Bronchial epithelial cell (primary cell): ENCODE data around the gene TP53I13. TPM values are rescaled to one million over a fixed set of nuclear protein-coding genes. Genes with fewer than 3 reads are reported as not detected.

Experiments used
- DNase-seq: peaks from one replicate; pipeline ENCODE4 v3.0.0-alpha.2; 2010; ENCODE audit warnings: low read depth
- FAIRE-seq: peaks from 2 replicates; lab custom pipeline; 2011; peaks lifted over from hg19 to GRCh38; lab: Jason Lieb, UNC
- H3K27me3 ChIP-seq: 2 replicates; pipeline ENCODE4 v1.5.1; 2011; ENCODE audit warnings: low read length; ENCODE audit not compliant: control insufficient read depth, insufficient read depth
- H3K36me3 ChIP-seq: 2 replicates; pipeline ENCODE4 v1.5.1; 2011; ENCODE audit warnings: low read length; ENCODE audit not compliant: control insufficient read depth, insufficient read depth
- H3K4me3 ChIP-seq: 2 replicates; pipeline ENCODE4 v1.5.1; 2011; ENCODE audit warnings: mild to moderate bottlenecking, low read depth, low read length, control low read depth
- total RNA-seq: library from RNA; depleted of rRNA; stranded (reverse); fragments of >200 nt; gene quantifications from 2 replicates; pipeline ENCODE4 v1.2.1, GENCODE V29; 2014
- TF ChIP-seq, protein P1 (sequence below): IDR thresholded peaks from 2 replicates; pipeline ENCODE4 v1.5.1; 2011; ENCODE audit warnings: mild to moderate bottlenecking, moderate library complexity, low read length, control low read depth, inconsistent platforms; ENCODE audit not compliant: insufficient read depth, severe bottlenecking

Gene TP53I13
- total RNA-seq, 1 donor from 2014 or later: 25.3 TPM

DNA sequence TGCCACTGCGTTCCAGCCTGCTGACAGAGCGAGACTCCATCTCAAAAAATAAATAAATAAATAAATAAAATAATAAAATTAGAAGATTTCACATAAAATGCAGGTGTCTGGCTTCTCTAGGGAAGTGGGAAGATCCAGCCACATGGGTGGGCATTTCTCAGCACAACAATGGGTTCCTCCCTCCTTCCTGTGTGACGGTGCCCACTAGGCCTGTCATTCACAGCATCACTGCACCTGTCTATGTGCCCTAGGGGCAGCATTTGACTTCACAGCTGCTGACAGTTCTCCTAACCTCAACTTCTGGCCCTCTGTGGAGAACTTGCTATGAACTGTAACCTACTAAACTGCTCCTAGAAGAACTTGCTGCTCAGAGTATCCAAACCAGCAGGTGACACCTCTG lies 4.7 kb upstream of the TP53I13 start:
- no peak for FAIRE-seq
- no peak for DNase-seq
- H3K27me3 ChIP-seq: no peaks in the 10 kb centered on the region

DNA sequence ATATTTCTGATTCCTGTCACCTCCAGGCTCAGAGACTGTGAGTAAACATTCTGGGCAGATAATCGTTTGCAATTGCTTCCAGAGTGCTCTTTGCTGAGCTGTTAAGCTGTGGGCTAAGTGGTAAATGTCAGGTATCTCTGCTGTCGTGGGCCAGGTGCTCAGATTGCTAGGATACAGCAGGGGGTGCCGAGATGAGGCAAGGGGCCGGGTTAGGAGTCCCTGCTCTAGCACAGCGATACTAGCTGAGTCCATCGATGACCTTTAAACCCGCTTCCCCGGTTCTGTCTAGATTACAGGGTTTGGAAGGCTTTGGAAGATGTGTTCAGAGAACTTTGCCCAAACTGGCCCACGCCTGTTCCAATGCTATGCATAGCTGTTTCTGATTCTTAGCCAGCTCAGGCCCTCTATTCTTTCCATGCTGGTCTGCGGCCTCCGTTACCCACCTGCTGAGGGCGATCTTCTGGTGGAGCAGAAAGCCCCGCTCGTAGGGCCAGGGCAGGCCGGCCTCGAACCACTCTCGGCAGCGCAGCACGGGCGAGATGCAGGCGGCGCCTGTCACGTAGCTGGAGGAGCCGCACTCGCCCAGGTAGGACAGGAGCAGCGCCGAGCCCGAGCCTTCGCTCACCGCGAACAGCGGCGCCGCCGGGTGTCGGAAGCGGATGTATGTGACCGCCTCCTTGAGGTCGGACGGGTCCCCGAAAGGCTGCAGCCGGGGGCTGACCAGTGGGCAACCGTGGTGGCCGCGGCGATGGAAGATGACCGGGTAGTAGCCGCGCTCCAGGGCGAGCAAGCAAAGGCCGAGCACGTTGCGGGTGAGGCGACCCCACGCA lies 2.6 kb upstream of the TP53I13 start:
- peak overlapping the region; percentile 61 for H3K4me3 ChIP-seq
- FAIRE-seq (no peak), DNase-seq (peak; percentile 29)
- no peaks in the 10 kb centered on the region for H3K27me3 ChIP-seq
- H3K36me3 ChIP-seq: peaks cover 1% of the 10 kb centered on the region
- TF ChIP-seq, protein P1, sequence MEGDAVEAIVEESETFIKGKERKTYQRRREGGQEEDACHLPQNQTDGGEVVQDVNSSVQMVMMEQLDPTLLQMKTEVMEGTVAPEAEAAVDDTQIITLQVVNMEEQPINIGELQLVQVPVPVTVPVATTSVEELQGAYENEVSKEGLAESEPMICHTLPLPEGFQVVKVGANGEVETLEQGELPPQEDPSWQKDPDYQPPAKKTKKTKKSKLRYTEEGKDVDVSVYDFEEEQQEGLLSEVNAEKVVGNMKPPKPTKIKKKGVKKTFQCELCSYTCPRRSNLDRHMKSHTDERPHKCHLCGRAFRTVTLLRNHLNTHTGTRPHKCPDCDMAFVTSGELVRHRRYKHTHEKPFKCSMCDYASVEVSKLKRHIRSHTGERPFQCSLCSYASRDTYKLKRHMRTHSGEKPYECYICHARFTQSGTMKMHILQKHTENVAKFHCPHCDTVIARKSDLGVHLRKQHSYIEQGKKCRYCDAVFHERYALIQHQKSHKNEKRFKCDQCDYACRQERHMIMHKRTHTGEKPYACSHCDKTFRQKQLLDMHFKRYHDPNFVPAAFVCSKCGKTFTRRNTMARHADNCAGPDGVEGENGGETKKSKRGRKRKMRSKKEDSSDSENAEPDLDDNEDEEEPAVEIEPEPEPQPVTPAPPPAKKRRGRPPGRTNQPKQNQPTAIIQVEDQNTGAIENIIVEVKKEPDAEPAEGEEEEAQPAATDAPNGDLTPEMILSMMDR: peak; percentile 31

More for the DNA sequence above, 4.7 kb upstream of the TP53I13 start:
- H3K36me3 ChIP-seq: peaks cover 1% of the 10 kb centered on the region
- TF ChIP-seq, protein P1: no peak
- H3K4me3 ChIP-seq: no peak overlapping the region

DNA sequence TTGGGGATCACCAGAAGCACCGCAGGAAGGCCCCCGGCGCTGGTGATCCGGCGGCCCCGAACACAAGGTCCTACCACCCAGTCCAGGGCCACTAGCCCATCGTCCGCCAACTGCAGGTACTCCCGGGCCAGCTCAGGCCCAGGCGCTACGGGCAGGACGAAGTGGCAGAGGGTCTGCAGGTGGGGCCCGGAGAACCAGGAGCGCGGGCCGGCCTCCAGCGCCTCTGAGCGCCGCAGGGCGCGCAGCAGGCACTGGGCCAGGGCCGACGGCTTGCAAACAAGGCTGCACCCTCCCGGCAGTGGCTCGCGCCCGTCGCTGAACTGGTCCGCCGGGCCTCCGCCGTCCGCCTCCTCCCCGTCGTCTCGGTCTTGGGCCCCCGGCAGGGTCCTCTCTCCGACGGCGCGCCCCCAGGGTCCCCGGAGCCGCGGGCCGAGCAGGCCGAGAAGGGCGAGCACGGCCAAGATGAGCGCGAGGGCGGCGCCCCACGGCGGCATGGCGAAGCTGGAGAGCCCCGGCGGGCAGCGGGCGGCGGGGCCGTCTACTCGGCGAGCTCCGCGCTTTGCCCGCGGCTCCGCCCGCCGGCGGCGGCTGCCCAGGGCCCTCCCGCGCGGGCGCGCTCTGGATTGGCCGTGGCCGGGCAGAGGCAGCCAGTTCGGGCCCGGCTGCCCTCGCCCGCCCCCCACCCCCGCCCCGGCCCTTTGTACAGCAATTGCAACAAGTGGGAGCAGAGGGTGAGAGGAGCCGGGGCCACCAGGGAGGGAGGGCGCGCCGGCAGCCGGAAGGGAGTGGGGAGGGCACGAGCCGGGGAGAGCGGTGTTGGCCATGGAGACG lies 1.8 kb upstream of the TP53I13 start, which contains the start of gene ABHD15:
Gene ABHD15 (minus strand): TSS at position 565 of the 831 bp plus-strand sequence. CDS start 71 bp downstream, at position 494.
- Histone ChIP-seq H3K36me3 (no peaks in the 10 kb centered on the region), H3K4me3 (peak within 1 kb of the TSS; percentile 61), H3K27me3 (no peaks in the 10 kb centered on the region)
- FAIRE-seq: no peak
- TF ChIP-seq, protein P1: no peak
- DNase-seq: peak; percentile 46

DNA sequence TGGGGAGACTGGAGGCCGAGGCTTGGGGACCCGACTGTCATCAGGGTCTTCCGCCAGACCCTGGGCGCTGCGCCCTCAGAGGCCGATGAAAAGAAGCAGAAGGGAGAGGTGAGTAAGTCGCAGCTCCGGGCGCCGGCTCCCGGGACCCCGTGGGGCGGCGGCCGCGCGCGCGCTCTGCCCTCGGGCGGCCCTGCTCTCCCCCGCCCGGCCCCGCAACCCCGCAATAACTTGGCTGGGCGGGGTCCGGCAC lies 1.3 kb upstream of the TP53I13 start:
- Histone ChIP-seq H3K4me3 (peak overlapping the region; percentile 61), H3K36me3 (no peaks in the 10 kb centered on the region), H3K27me3 (no peaks in the 10 kb centered on the region)
- no peak for DNase-seq
- TF ChIP-seq, protein P1: no peak
- FAIRE-seq: no peak

DNA sequence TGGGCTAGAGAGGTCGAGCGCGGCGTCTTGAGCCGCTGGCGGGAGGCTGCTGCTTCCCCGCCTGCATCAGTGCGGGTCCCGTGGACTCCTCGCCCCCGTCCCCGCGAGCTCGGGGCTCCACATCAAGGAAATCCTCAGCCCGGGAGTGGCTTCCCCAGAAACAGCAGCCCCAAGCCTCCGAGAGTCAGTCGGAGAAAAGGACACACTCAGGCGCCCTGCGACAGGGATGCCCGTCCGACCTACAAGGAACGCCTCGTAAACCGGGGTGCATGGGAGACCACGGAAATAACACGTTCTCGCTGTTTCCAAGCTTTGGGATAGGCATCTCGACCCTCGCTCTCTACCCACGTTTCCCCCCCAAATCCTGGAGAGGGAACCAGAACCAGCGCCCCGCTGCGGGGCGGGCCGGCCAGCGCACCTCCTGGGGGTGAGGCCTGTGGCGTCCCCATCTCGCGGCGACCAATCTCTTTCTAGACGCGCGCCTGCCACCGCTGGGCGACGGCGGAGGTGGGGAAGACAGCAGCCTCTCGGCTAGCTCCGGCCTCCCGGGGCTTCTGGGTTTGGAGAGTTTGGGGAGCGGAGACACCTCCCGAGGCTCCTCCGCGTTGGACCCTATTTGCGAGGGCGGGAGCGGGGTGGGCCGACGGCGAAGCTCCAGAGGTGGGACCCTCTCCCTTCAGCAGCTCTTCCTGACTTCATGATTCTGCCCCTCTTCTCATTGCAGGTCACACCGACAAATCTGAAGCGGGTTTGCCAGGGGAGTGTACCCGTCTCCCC lies 759 bp upstream of the TP53I13 start:
- no peaks in the 10 kb centered on the region for H3K36me3 ChIP-seq
- peak overlapping the region; percentile 61 for H3K4me3 ChIP-seq
- DNase-seq (no peak), FAIRE-seq (no peak)
- TF ChIP-seq, protein P1: peak; percentile 42
- no peaks in the 10 kb centered on the region for H3K27me3 ChIP-seq
